Mononuclear cell (primary cell): ENCODE data around the gene SEC24A. TPM values are rescaled to one million over a fixed set of nuclear protein-coding genes. Genes with fewer than 3 reads are reported as not detected.
"Not testable (repeated sequence)": the region's sequence is repeated elsewhere in the genome, so short reads cannot be mapped to it uniquely, and the experiment has no call there.

Experiments
- H3K27me3 ChIP-seq: 2 replicates; pipeline ENCODE4 v1.6.0; 2011; ENCODE audit warnings: low read length, control low read depth; ENCODE audit not compliant: insufficient read depth
- H3K4me1 ChIP-seq: 2 replicates; pipeline ENCODE4 v1.5.1; 2011; ENCODE audit warnings: mild to moderate bottlenecking, low read length, control low read depth; ENCODE audit not compliant: insufficient read depth
- H3K4me3 ChIP-seq: 2 replicates; pipeline ENCODE4 v1.5.1; 2011; ENCODE audit warnings: mild to moderate bottlenecking, low read length, moderate library complexity
- H3K9me3 ChIP-seq: 2 replicates; pipeline ENCODE4 v1.5.1; 2011; ENCODE audit warnings: low read depth, mild to moderate bottlenecking, control low read depth, low read length
- total RNA-seq: library from RNA; depleted of rRNA; stranded (reverse); fragments of >200 nt; gene quantifications from one replicate; pipeline ENCODE4 v1.2.3, GENCODE V29; 2012

SEC24A gene
- total RNA-seq, 1 donor, result 20.3 TPM

GRCh38 chr5:134690144-134690543 lies 41.6 kb downstream of the SEC24A start:
- not testable (repeated sequence) for H3K27me3 ChIP-seq, H3K4me3 ChIP-seq, H3K4me1 ChIP-seq, H3K9me3 ChIP-seq

- Histone ChIP-seq H3K4me3 (no peak overlapping the region), H3K4me1 (no peaks in the 10 kb centered on the region), H3K27me3 (no peaks in the 10 kb centered on the region), H3K9me3 (no peaks in the 10 kb centered on the region)
Observed at GRCh38 chr5:134692722-134693121, 44.1 kb downstream of the SEC24A start.

- Histone ChIP-seq H3K4me1 (no peaks in the 10 kb centered on the region), H3K9me3 (no peaks in the 10 kb centered on the region), H3K4me3 (no peak overlapping the region), H3K27me3 (no peaks in the 10 kb centered on the region)
Observed at GRCh38 chr5:134708301-134708700, 59.7 kb downstream of the SEC24A start.

GRCh38 chr5:134714120-134714519 lies 65.5 kb downstream of the SEC24A start:
- H3K4me1 ChIP-seq, result no peaks in the 10 kb centered on the region
- H3K9me3 ChIP-seq, result no peaks in the 10 kb centered on the region
- H3K27me3 ChIP-seq, result no peaks in the 10 kb centered on the region
- no peak overlapping the region for H3K4me3 ChIP-seq

GRCh38 chr5:134714541-134714940 lies 66.0 kb downstream of the SEC24A start:
- Histone ChIP-seq H3K9me3 (no peaks in the 10 kb centered on the region), H3K4me3 (no peak overlapping the region), H3K27me3 (no peaks in the 10 kb centered on the region), H3K4me1 (no peaks in the 10 kb centered on the region)

GRCh38 chr5:134715466-134715865 lies 66.9 kb downstream of the SEC24A start:
- H3K4me3 ChIP-seq, H3K4me1 ChIP-seq, H3K9me3 ChIP-seq, H3K27me3 ChIP-seq: not testable (repeated sequence)

- H3K9me3 ChIP-seq, result no peaks in the 10 kb centered on the region
- H3K27me3 ChIP-seq, result no peaks in the 10 kb centered on the region
- no peak overlapping the region for H3K4me3 ChIP-seq
- H3K4me1 ChIP-seq, result no peaks in the 10 kb centered on the region
Observed at GRCh38 chr5:134724872-134725271, 76.3 kb downstream of the SEC24A start.

GRCh38 chr5:134732819-134733218 lies 84.2 kb downstream of the SEC24A start:
- H3K4me1 ChIP-seq, result peaks cover 29% of the 10 kb centered on the region
- H3K27me3 ChIP-seq, result no peaks in the 10 kb centered on the region
- no peak overlapping the region for H3K4me3 ChIP-seq
- no peaks in the 10 kb centered on the region for H3K9me3 ChIP-seq

GRCh38 chr5:134735243-134735642 lies 86.7 kb downstream of the SEC24A start:
- Histone ChIP-seq H3K9me3 (no peaks in the 10 kb centered on the region), H3K4me3 (no peak overlapping the region), H3K27me3 (no peaks in the 10 kb centered on the region), H3K4me1 (peaks cover 45% of the 10 kb centered on the region)

- Histone ChIP-seq H3K4me1 (peaks cover 49% of the 10 kb centered on the region), H3K4me3 (no peak overlapping the region), H3K27me3 (no peaks in the 10 kb centered on the region), H3K9me3 (no peaks in the 10 kb centered on the region)
Observed at GRCh38 chr5:134736173-134736812, 87.7 kb downstream of the SEC24A start.

GRCh38 chr5:134738133-134738962 lies 89.8 kb downstream of the SEC24A start, which contains the start of gene CAMLG:
Gene CAMLG, plus strand, starts transcription at chr5:134738548. Its CDS starts 73 bp downstream, at chr5:134738621.
- H3K9me3 ChIP-seq, result no peaks in the 10 kb centered on the region
- peaks cover 49% of the 10 kb centered on the region for H3K4me1 ChIP-seq
- H3K27me3 ChIP-seq, result no peaks in the 10 kb centered on the region
- peak within 1 kb of the TSS; percentile 97 for H3K4me3 ChIP-seq

- H3K4me3 ChIP-seq, result peak overlapping the region; percentile 97
- H3K27me3 ChIP-seq, result no peaks in the 10 kb centered on the region
Observed at GRCh38 chr5:134738963-134739661, 90.5 kb downstream of the SEC24A start.

GRCh38 chr5:134741052-134741451 lies 92.5 kb downstream of the SEC24A start:
- no peaks in the 10 kb centered on the region for H3K27me3 ChIP-seq
- H3K4me3 ChIP-seq, result no peak overlapping the region
- peaks cover 36% of the 10 kb centered on the region for H3K4me1 ChIP-seq
- H3K9me3 ChIP-seq, result no peaks in the 10 kb centered on the region

More at GRCh38 chr5:134738963-134739661, 90.5 kb downstream of the SEC24A start:
- Histone ChIP-seq H3K9me3 (no peaks in the 10 kb centered on the region), H3K4me1 (peaks cover 49% of the 10 kb centered on the region)

GRCh38 chr5:134742134-134742533 lies 93.5 kb downstream of the SEC24A start:
- Histone ChIP-seq H3K4me3 (no peak overlapping the region), H3K4me1 (peaks cover 26% of the 10 kb centered on the region), H3K27me3 (no peaks in the 10 kb centered on the region), H3K9me3 (no peaks in the 10 kb centered on the region)

- no peaks in the 10 kb centered on the region for H3K4me1 ChIP-seq
- no peak overlapping the region for H3K4me3 ChIP-seq
- H3K9me3 ChIP-seq, result no peaks in the 10 kb centered on the region
- H3K27me3 ChIP-seq, result no peaks in the 10 kb centered on the region
Observed at GRCh38 chr5:134749415-134749814, 100.8 kb downstream of the SEC24A start.
